Measurements from ENCODE around the gene TMEM245. TPM values are rescaled to one million over a fixed set of nuclear protein-coding genes. Genes with fewer than 3 reads are reported as not detected.

The TMEM245 gene
- total RNA-seq, 1 donor from 2014 or later, result 52.2 TPM

- H3K4me3 ChIP-seq (ENCODE audit: insufficient read depth, low read depth, low read length), result no peak overlapping the region
- FAIRE-seq, result no peak
- H3K36me3 ChIP-seq (ENCODE audit: insufficient read depth, low read length), result peaks cover 31% of the 10 kb centered on the region
- no peaks in the 10 kb centered on the region for H3K4me1 Mint-ChIP-seq (ENCODE audit: low read depth, unreplicated experiment)
- H3K9me3 Mint-ChIP-seq (ENCODE audit: unreplicated experiment), result no peaks in the 10 kb centered on the region
- H3K36me3 Mint-ChIP-seq (ENCODE audit: low read depth, unreplicated experiment), result peaks cover 4% of the 10 kb centered on the region
- H3K27ac ChIP-seq (ENCODE audit: low read depth, low read length), result no peak overlapping the region
- no peak overlapping the region for H3K4me2 ChIP-seq (ENCODE audit: low read length)
- no peak overlapping the region for H3K9ac ChIP-seq (ENCODE audit: low read length)
- no peaks in the 10 kb centered on the region for H3K27me3 Mint-ChIP-seq (ENCODE audit: low read depth, unreplicated experiment)
- no peak overlapping the region for H2AFZ ChIP-seq (ENCODE audit: low read depth, low read length)
- no peak for TF ChIP-seq EZH2 (IDR thresholded peaks at IDR 0.05; ENCODE audit: insufficient read depth, low read length)
- TF ChIP-seq CTCF (IDR thresholded peaks at IDR 0.05; ENCODE audit: insufficient read depth, low read depth, low read length), result no peak
- no peak overlapping the region for H3K4me3 Mint-ChIP-seq (ENCODE audit: unreplicated experiment)
- no peaks in the 10 kb centered on the region for H3K4me1 ChIP-seq (ENCODE audit: insufficient read depth, low read length)
- peaks cover 9% of the 10 kb centered on the region for H4K20me1 ChIP-seq (ENCODE audit: insufficient read depth, low read length)
- no peak for DNase-seq (ENCODE audit: low read depth)
- no peak overlapping the region for H3K27ac Mint-ChIP-seq (ENCODE audit: unreplicated experiment)
- no peaks in the 10 kb centered on the region for H3K9me3 ChIP-seq (ENCODE audit: insufficient read depth, low read depth, low read length)
- no peaks in the 10 kb centered on the region for H3K27me3 ChIP-seq (ENCODE audit: insufficient read depth, low read length)
- no peaks in the 10 kb centered on the region for H3K79me2 ChIP-seq (ENCODE audit: insufficient read depth, low read length)
Measured at GRCh38 chr9:108983885-108984284, 135.9 kb downstream of the TMEM245 start.

GRCh38 chr9:108980893-108981292, 138.9 kb downstream of the TMEM245 start:
- H3K27ac ChIP-seq (ENCODE audit: low read depth, low read length), result no peak overlapping the region
- no peak overlapping the region for H2AFZ ChIP-seq (ENCODE audit: low read depth, low read length)
- H3K4me3 ChIP-seq (ENCODE audit: insufficient read depth, low read depth, low read length), result no peak overlapping the region
- H3K9me3 ChIP-seq (ENCODE audit: insufficient read depth, low read depth, low read length), result no peaks in the 10 kb centered on the region
- H3K79me2 ChIP-seq (ENCODE audit: insufficient read depth, low read length), result no peaks in the 10 kb centered on the region
- Mint-ChIP-seq H3K4me3 (ENCODE audit: unreplicated experiment) (no peak overlapping the region), H3K9me3 (ENCODE audit: unreplicated experiment) (no peaks in the 10 kb centered on the region), H3K36me3 (ENCODE audit: low read depth, unreplicated experiment) (peaks cover 2% of the 10 kb centered on the region), H3K4me1 (ENCODE audit: low read depth, unreplicated experiment) (no peaks in the 10 kb centered on the region), H3K27me3 (ENCODE audit: low read depth, unreplicated experiment) (no peaks in the 10 kb centered on the region), H3K27ac (ENCODE audit: unreplicated experiment) (no peak overlapping the region)
- no peak for DNase-seq (ENCODE audit: low read depth)
- no peaks in the 10 kb centered on the region for H3K4me1 ChIP-seq (ENCODE audit: insufficient read depth, low read length)
- peaks cover 32% of the 10 kb centered on the region for H3K36me3 ChIP-seq (ENCODE audit: insufficient read depth, low read length)
- no peaks in the 10 kb centered on the region for H3K27me3 ChIP-seq (ENCODE audit: insufficient read depth, low read length)
- no peak overlapping the region for H3K9ac ChIP-seq (ENCODE audit: low read length)
- no peak for TF ChIP-seq CTCF (IDR thresholded peaks at IDR 0.05; ENCODE audit: insufficient read depth, low read depth, low read length)
- TF ChIP-seq EZH2 (IDR thresholded peaks at IDR 0.05; ENCODE audit: insufficient read depth, low read length), result no peak
- H4K20me1 ChIP-seq (ENCODE audit: insufficient read depth, low read length), result peaks cover 4% of the 10 kb centered on the region
- FAIRE-seq, result no peak
- H3K4me2 ChIP-seq (ENCODE audit: low read length), result no peak overlapping the region

- Histone ChIP-seq H3K36me3 (ENCODE audit: insufficient read depth, low read length) (peaks cover 22% of the 10 kb centered on the region), H3K4me2 (ENCODE audit: low read length) (no peak overlapping the region), H3K27ac (ENCODE audit: low read depth, low read length) (no peak overlapping the region), H3K4me3 (ENCODE audit: insufficient read depth, low read depth, low read length) (no peak overlapping the region), H3K4me1 (ENCODE audit: insufficient read depth, low read length) (no peaks in the 10 kb centered on the region), H3K79me2 (ENCODE audit: insufficient read depth, low read length) (no peaks in the 10 kb centered on the region), H3K27me3 (ENCODE audit: insufficient read depth, low read length) (no peaks in the 10 kb centered on the region), H4K20me1 (ENCODE audit: insufficient read depth, low read length) (no peaks in the 10 kb centered on the region), H2AFZ (ENCODE audit: low read depth, low read length) (no peak overlapping the region), H3K9ac (ENCODE audit: low read length) (no peak overlapping the region), H3K9me3 (ENCODE audit: insufficient read depth, low read depth, low read length) (no peaks in the 10 kb centered on the region)
- FAIRE-seq, result no peak
- H3K36me3 Mint-ChIP-seq (ENCODE audit: low read depth, unreplicated experiment), result peaks cover 5% of the 10 kb centered on the region
- H3K27me3 Mint-ChIP-seq (ENCODE audit: low read depth, unreplicated experiment), result no peaks in the 10 kb centered on the region
- DNase-seq (ENCODE audit: low read depth), result no peak
- no peaks in the 10 kb centered on the region for H3K9me3 Mint-ChIP-seq (ENCODE audit: unreplicated experiment)
- no peak overlapping the region for H3K27ac Mint-ChIP-seq (ENCODE audit: unreplicated experiment)
- TF ChIP-seq EZH2 (IDR thresholded peaks at IDR 0.05; ENCODE audit: insufficient read depth, low read length) (no peak), CTCF (IDR thresholded peaks at IDR 0.05; ENCODE audit: insufficient read depth, low read depth, low read length) (no peak)
- H3K4me1 Mint-ChIP-seq (ENCODE audit: low read depth, unreplicated experiment), result no peaks in the 10 kb centered on the region
- no peak overlapping the region for H3K4me3 Mint-ChIP-seq (ENCODE audit: unreplicated experiment)
Measured at GRCh38 chr9:108978205-108978604, 141.5 kb downstream of the TMEM245 start.
